Measurements from ENCODE around the gene KRT79. TPM values are rescaled to one million over a fixed set of nuclear protein-coding genes. Genes with fewer than 3 reads are reported as not detected.
A peak's percentile ranks its signal among the peaks of the same experiment; 100 is the strongest.
"Not testable (repeated sequence)": the region's sequence is repeated elsewhere in the genome, so short reads cannot be mapped to it uniquely, and the experiment has no call there.

Gene KRT79
- total RNA-seq = 100 to 1,000 TPM in 3 of 4 donors, 10 to 100 TPM in 1; 48.8 to 202 (median 156) TPM

DNA sequence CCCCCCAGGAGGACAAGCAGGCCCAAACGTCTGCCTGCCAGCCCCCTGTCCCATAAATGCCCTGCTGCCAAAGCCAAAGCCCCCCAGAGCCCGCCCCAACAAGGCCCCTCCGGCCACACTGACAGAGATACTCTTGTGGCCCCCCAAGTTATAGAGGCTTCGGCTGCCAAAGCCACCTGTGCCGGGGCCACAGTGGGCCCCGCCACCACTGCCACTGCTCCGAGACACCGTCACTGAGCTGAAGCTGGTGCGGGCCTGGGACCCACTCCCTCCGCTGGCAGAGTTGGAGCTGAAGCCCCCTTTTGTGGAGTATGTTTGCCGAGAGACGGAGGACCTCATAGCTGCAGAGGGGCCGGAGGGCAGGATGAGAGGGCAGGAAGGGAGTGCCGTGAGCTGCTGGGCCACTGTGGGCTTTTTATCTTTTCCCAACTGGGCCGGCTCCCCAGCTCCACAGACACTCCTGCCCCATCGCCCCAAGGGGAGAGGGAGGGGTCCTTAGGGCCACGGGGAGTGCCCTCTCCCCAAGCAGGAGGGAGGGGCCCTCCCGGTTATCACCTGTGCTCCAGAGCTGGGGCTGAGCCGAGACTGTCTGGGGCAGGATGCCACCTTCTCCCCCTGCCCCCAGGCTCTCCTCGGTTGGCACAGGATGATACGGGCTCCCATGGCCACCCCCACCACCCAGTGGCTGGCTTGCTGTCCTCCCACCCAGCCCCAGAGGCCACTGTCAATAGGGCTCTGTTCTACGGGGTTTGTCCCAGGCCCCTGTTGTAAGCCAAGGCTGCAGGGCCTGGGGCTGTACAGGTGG is at the start of gene KRT79:
Gene KRT79, minus strand, starts transcription at position 390 of the 805 bp plus-strand sequence. Its CDS starts 51 bp downstream, at position 339.
- no peaks in the 10 kb centered on the region for H3K36me3 ChIP-seq
- WGBS = 75% methylated on average over 17 of the region's 22 CpGs

GRCh38 chr12:52880499-52880898 is 46.4 kb upstream of the KRT79 start:
- 71% methylated on average over 8 of the region's 8 CpGs for WGBS
- DNase-seq (ENCODE audit: low spot score in 2 of 2); H3K36me3 ChIP-seq; H3K9me3 ChIP-seq; H3K4me3 ChIP-seq; H3K27ac ChIP-seq; H3K27me3 ChIP-seq: not testable (repeated sequence)
- H3K4me1 ChIP-seq = peaks cover 47% of the 10 kb centered on the region

More for the DNA sequence above, at the start of gene KRT79:
- Histone ChIP-seq H3K27me3 (no peaks in the 10 kb centered on the region), H3K4me1 (peaks cover 5% of the 10 kb centered on the region), H3K9me3 (no peaks in the 10 kb centered on the region), H3K27ac (no peak within 1 kb of the TSS), H3K4me3 (no peak within 1 kb of the TSS)
- TF ChIP-seq EP300 (IDR thresholded peaks at IDR 0.05) = no peak
- TF ChIP-seq POLR2A (IDR thresholded peaks at IDR 0.05) = no peak
- TF ChIP-seq, protein P1, sequence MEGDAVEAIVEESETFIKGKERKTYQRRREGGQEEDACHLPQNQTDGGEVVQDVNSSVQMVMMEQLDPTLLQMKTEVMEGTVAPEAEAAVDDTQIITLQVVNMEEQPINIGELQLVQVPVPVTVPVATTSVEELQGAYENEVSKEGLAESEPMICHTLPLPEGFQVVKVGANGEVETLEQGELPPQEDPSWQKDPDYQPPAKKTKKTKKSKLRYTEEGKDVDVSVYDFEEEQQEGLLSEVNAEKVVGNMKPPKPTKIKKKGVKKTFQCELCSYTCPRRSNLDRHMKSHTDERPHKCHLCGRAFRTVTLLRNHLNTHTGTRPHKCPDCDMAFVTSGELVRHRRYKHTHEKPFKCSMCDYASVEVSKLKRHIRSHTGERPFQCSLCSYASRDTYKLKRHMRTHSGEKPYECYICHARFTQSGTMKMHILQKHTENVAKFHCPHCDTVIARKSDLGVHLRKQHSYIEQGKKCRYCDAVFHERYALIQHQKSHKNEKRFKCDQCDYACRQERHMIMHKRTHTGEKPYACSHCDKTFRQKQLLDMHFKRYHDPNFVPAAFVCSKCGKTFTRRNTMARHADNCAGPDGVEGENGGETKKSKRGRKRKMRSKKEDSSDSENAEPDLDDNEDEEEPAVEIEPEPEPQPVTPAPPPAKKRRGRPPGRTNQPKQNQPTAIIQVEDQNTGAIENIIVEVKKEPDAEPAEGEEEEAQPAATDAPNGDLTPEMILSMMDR (IDR thresholded peaks at IDR 0.05) = no peak
- no peak for TF ChIP-seq POLR2AphosphoS5 (IDR thresholded peaks at IDR 0.05)
- peak in 1 of 2 donors; percentile 53 for DNase-seq (ENCODE audit: low spot score in 2 of 2)

DNA sequence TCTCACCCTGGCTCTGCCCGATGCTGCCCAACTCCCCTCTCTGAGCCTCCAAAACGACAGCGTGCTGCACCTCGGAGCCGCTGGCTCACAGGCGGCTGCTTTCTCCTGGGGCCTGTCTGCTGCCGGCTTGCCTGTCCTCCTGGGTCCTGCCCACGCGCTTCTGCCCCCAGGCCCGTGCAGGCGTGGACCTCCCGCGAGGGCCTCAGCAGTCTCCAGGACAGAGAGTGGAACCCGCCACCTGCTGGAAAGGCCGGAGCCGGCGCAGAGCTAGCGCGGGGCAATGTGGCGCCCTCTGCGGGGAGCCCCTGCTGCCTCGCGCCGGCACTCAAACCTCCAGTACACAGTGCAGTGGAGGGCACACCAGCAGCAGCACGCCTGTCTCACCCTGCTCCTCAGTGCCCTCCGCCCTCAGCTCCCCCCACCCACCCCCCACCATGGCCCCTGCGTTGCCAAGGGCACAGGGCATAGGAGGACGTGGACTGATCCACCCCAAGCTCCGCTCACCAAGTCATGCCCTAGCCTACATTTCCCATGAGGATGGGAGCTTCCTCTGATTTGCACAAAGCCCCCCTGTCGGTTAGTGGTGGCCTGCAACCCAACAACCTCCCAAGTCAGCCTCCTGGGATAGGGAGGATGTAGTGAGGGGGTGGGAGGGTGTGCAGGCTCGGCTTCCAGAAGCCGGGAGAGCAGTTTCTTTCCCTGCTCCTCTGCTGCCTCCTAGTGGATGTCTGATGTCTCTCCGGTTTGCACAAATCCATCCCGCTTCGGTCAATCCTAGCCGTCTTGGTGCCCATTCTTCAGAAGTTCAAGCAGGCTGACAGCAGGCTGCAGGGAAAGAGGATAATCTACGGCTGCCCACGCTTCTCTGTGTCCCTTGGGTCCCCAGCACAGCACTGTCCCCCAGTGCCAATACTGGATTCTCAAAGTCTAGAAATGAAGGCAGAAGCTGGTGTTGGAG is 45.6 kb upstream of the KRT79 start:
- H3K36me3 ChIP-seq = no peaks in the 10 kb centered on the region
- H3K4me1 ChIP-seq = peaks cover 55% of the 10 kb centered on the region
- TF ChIP-seq POLR2AphosphoS5 (IDR thresholded peaks at IDR 0.05) (peak in 1 of 3 donors; percentile 52), EP300 (IDR thresholded peaks at IDR 0.05) (no peak), POLR2A (IDR thresholded peaks at IDR 0.05) (no peak)
- TF ChIP-seq, protein P1 (IDR thresholded peaks at IDR 0.05) = peak; percentile 88
- DNase-seq (ENCODE audit: low spot score in 2 of 2) = peak in 1 of 2 donors; percentile 83
- H3K4me3 ChIP-seq = peak overlapping the region; percentile 31
- H3K27ac ChIP-seq = peak overlapping the region; percentile 99
- H3K9me3 ChIP-seq = no peaks in the 10 kb centered on the region
- WGBS = 0% methylated on average over 3 of the region's 38 CpGs
- no peaks in the 10 kb centered on the region for H3K27me3 ChIP-seq

- 40% methylated on average over 16 of the region's 17 CpGs for WGBS
- Histone ChIP-seq H3K4me3 (peak overlapping the region; percentile 31), H3K27ac (peak overlapping the region; percentile 99), H3K27me3 (no peaks in the 10 kb centered on the region), H3K36me3 (no peaks in the 10 kb centered on the region), H3K4me1 (peaks cover 62% of the 10 kb centered on the region), H3K9me3 (no peaks in the 10 kb centered on the region)
- no peak for DNase-seq (ENCODE audit: low spot score in 2 of 2)
- TF ChIP-seq EP300 (IDR thresholded peaks at IDR 0.05) (no peak), POLR2A (IDR thresholded peaks at IDR 0.05) (no peak), POLR2AphosphoS5 (IDR thresholded peaks at IDR 0.05) (no peak)
- TF ChIP-seq, protein P1 (IDR thresholded peaks at IDR 0.05) = no peak
Observed at GRCh38 chr12:52878507-52879393, 44.6 kb upstream of the KRT79 start.

GRCh38 chr12:52877242-52877641 is 43.1 kb upstream of the KRT79 start:
- TF ChIP-seq EP300 (IDR thresholded peaks at IDR 0.05) (no peak), POLR2AphosphoS5 (IDR thresholded peaks at IDR 0.05) (no peak), POLR2A (IDR thresholded peaks at IDR 0.05) (no peak)
- TF ChIP-seq, protein P1 (IDR thresholded peaks at IDR 0.05) = no peak
- Histone ChIP-seq H3K9me3 (no peaks in the 10 kb centered on the region), H3K36me3 (no peaks in the 10 kb centered on the region), H3K4me3 (no peak overlapping the region), H3K27me3 (no peaks in the 10 kb centered on the region), H3K27ac (peak overlapping the region; percentile 99), H3K4me1 (peaks cover 77% of the 10 kb centered on the region)
- WGBS = 65% methylated on average over 3 of the region's 3 CpGs
- no peak for DNase-seq (ENCODE audit: low spot score in 2 of 2)
